ENCODE measurements around the gene ST8SIA1.

- TF ChIP-seq CTCF (IDR thresholded peaks at IDR 0.05) (no peak), EZH2phosphoT487 (IDR thresholded peaks at IDR 0.05) (no peak), EZH2 (IDR thresholded peaks at IDR 0.05) (no peak)
Measured at GRCh38 chr12:22163594-22163993, 170.9 kb downstream of the ST8SIA1 start.

All from neural progenitor cell (in vitro differentiated cells).